Nephron (organoid): ENCODE measurements around the gene CCL1.

ENCODE experiments used
- H3K27ac Mint-ChIP-seq, 3 experiments: 2 replicates each; pipeline ENCODE4 v1.8.0; 2020; ENCODE audit warnings: mixed read lengths in 3 of 3, mild to moderate bottlenecking in 2 of 3, moderate library complexity in 1 of 3
- H3K27me3 Mint-ChIP-seq: 2 replicates; pipeline ENCODE4 v1.8.0; 2021; ENCODE audit warnings: low read depth, mild to moderate bottlenecking, moderate library complexity, mixed read lengths
- H3K36me3 Mint-ChIP-seq: 2 replicates; pipeline ENCODE4 v1.8.0; 2020; ENCODE audit warnings: low read depth, mixed read lengths
- H3K4me1 Mint-ChIP-seq: 2 replicates; pipeline ENCODE4 v1.8.0; 2020; ENCODE audit warnings: mixed read lengths
- H3K4me3 Mint-ChIP-seq, 3 experiments: 2 replicates each; pipeline ENCODE4 v1.8.0; 2020; ENCODE audit warnings: mild to moderate bottlenecking in 3 of 3, mixed read lengths in 3 of 3, moderate library complexity in 2 of 3
- H3K9me3 Mint-ChIP-seq: 2 replicates; pipeline ENCODE4 v1.8.0; 2020; ENCODE audit warnings: mixed read lengths
- CTCF ChIP-seq, 3 experiments: fragments of 200-600 bp; sonication (generic); IDR thresholded peaks; one replicate each; pipeline ENCODE4 v1.5.0; 2021; ENCODE audit warnings: antibody characterized with exemption in 3 of 3; ENCODE audit not compliant: unreplicated experiment in 3 of 3

Gene CCL1

DNA sequence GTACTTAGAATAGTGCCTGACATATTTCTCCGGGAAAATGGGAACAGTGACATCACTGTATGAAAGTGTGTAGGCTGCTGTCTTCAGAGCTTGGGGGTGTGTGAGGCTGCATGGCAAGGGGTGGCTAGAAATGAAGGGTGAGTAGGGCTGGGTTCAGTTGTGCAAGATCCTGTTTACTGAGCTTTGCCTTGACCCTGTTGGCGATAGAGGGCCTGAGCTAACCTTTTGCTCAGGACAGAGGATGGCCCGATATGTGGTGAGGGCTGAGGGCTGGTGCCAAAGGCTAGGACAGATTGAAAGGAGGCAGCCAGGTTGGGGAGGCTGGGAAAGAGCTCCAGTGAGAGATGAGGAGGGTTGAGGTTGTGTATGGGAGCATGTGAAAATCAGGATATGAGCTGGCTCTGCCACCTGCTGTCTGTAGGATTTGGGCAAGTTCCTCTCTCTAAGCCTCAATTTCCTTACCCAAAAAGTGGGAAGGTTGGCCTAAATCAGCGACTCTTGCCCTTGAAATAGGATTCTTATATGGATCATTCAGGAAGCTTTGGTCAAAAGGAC is 6.0 kb upstream of the CCL1 start:
- Mint-ChIP-seq H3K9me3 (no peaks in the 10 kb centered on the region), H3K4me3 (no peak overlapping the region), H3K27me3 (peaks cover 29% of the 10 kb centered on the region), H3K27ac (no peak overlapping the region), H3K4me1 (no peaks in the 10 kb centered on the region), H3K36me3 (no peaks in the 10 kb centered on the region)
- TF ChIP-seq CTCF (IDR thresholded peaks at IDR 0.05; ENCODE audit: unreplicated experiment in 3 of 3): no peak

DNA sequence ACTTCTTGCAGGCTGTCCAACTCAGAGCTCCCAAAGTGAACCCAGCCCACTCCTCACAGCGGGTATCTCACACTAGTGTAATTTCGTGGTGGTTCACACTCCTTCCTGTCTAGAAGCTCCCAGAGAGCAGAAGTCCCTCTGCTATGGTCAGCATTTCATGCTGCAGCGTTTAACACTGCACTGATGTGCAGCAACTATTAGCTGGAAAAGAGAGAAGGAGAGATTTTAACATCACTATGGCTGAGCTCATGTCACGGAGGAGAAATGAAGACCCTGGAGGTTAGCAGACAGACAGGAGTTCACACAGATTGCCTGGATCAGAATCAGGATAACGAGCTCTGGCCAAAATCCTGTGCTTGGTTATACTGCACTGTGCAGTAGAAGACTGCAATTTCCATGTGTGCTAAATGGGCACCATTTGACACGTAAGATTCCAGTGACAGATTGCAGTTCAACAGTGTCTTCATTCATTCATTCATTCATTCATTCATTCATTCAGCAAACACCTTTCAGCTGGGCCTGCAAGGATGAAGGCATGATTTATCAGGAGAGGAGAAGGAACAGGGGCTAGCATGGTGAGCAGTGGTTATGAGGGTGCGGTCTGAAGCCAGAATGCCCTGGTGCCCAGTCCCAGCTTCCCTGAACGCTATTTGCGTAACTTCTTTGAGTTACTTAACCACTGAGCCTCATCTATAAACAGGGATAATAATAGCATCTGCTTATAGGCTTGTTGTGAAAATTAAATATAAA is 5.3 kb upstream of the CCL1 start:
- Mint-ChIP-seq H3K4me1 (no peaks in the 10 kb centered on the region), H3K27ac (no peak overlapping the region), H3K27me3 (peaks cover 35% of the 10 kb centered on the region), H3K36me3 (no peaks in the 10 kb centered on the region), H3K4me3 (no peak overlapping the region), H3K9me3 (no peaks in the 10 kb centered on the region)
- TF ChIP-seq CTCF (IDR thresholded peaks at IDR 0.05; ENCODE audit: unreplicated experiment in 3 of 3): no peak

DNA sequence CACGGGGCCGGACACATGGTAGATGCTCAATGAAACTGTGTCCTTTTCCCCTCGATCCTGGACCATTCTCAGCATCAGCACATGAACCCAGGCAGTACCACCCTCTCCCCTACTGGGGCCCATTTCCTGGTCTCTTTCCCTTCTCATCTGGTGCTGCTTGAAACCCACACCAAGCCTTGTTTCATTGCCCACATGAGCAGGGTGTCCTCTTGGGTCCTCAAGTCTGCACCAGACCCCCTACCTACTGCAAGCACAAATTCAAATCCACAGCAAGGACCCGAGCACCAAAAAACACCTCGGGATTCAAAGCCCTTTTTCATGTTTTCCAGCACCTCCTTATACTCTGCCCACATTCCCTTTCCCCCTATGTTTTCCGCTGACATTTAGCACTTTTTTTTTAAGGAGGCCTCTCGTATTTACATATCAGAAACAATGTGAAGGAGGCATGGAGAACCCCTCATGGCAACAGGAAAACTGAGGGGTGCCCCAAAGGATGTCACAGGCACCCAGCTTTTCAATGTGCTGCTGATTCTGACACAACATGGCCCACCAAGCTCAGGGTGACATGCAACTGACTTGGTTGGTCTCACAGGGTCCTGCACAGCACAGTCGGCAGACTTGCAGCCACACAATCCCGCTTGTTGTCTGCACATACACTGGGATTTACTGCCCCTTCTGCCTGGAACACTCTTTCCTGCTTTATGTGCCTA is 4.6 kb upstream of the CCL1 start:
- peaks cover 39% of the 10 kb centered on the region for H3K27me3 Mint-ChIP-seq
- H3K4me1 Mint-ChIP-seq: no peaks in the 10 kb centered on the region
- no peak overlapping the region for H3K4me3 Mint-ChIP-seq
- no peaks in the 10 kb centered on the region for H3K9me3 Mint-ChIP-seq
- H3K36me3 Mint-ChIP-seq: no peaks in the 10 kb centered on the region
- TF ChIP-seq CTCF (IDR thresholded peaks at IDR 0.05; ENCODE audit: unreplicated experiment in 3 of 3): no peak
- no peak overlapping the region for H3K27ac Mint-ChIP-seq

GRCh38 chr17:34366529-34367107 is 3.6 kb upstream of the CCL1 start:
- no peaks in the 10 kb centered on the region for H3K9me3 Mint-ChIP-seq
- no peak for TF ChIP-seq CTCF (IDR thresholded peaks at IDR 0.05; ENCODE audit: unreplicated experiment in 3 of 3)
- peaks cover 2% of the 10 kb centered on the region for H3K4me1 Mint-ChIP-seq
- H3K4me3 Mint-ChIP-seq: no peak overlapping the region
- H3K27me3 Mint-ChIP-seq: peaks cover 41% of the 10 kb centered on the region
- H3K27ac Mint-ChIP-seq: no peak overlapping the region
- no peaks in the 10 kb centered on the region for H3K36me3 Mint-ChIP-seq

DNA sequence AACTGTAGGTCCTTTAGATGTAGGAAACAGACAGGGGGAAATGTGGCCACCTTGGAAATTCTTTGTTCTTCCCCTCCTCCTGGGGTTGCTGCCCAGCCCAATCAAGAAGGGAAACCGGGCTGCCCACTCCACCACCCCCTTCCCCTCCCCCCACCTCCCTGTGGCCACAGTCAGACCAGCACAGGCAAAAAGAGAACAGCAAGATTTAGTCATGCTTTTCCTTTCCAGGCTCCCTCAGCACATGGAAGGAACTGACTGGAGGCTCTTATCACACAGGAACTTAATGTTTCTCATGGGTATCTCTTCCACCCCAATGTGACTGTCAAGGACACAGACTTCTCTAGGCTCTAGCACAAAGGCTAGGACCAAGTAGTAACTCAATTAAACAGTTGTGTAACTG is 3.0 kb upstream of the CCL1 start:
- H3K27me3 Mint-ChIP-seq: peaks cover 45% of the 10 kb centered on the region
- H3K27ac Mint-ChIP-seq: no peak overlapping the region
- TF ChIP-seq CTCF (IDR thresholded peaks at IDR 0.05; ENCODE audit: unreplicated experiment in 3 of 3): no peak
- H3K4me3 Mint-ChIP-seq: no peak overlapping the region
- H3K4me1 Mint-ChIP-seq: peaks cover 5% of the 10 kb centered on the region
- no peaks in the 10 kb centered on the region for H3K36me3 Mint-ChIP-seq
- no peaks in the 10 kb centered on the region for H3K9me3 Mint-ChIP-seq
